ENCODE results near the gene OR2AG1.

The OR2AG1 gene

DNA sequence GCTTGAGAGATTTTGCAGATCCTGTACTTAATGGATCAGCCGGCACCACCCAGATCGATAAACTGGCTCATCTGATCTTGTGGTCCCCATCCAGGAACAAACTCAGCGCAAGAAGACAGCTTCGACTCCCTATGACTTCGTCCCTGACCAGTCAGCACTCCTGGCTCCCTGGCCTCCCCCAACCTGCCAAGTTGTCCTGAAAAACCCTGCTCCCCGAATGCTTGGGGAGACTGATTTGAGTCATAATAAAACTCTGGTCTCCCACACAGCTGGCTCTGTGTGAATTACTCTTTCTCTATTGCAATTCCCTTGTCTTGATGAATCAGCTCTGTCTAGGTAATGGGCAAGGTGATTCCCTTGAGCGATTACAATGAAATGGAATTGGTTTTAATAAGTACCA is 40.6 kb upstream of the OR2AG1 start:
- no peak overlapping the region for H3K27ac ChIP-seq
- TF ChIP-seq, protein P1, sequence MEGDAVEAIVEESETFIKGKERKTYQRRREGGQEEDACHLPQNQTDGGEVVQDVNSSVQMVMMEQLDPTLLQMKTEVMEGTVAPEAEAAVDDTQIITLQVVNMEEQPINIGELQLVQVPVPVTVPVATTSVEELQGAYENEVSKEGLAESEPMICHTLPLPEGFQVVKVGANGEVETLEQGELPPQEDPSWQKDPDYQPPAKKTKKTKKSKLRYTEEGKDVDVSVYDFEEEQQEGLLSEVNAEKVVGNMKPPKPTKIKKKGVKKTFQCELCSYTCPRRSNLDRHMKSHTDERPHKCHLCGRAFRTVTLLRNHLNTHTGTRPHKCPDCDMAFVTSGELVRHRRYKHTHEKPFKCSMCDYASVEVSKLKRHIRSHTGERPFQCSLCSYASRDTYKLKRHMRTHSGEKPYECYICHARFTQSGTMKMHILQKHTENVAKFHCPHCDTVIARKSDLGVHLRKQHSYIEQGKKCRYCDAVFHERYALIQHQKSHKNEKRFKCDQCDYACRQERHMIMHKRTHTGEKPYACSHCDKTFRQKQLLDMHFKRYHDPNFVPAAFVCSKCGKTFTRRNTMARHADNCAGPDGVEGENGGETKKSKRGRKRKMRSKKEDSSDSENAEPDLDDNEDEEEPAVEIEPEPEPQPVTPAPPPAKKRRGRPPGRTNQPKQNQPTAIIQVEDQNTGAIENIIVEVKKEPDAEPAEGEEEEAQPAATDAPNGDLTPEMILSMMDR (conservative IDR thresholded peaks at IDR 0.05), result no peak

DNA sequence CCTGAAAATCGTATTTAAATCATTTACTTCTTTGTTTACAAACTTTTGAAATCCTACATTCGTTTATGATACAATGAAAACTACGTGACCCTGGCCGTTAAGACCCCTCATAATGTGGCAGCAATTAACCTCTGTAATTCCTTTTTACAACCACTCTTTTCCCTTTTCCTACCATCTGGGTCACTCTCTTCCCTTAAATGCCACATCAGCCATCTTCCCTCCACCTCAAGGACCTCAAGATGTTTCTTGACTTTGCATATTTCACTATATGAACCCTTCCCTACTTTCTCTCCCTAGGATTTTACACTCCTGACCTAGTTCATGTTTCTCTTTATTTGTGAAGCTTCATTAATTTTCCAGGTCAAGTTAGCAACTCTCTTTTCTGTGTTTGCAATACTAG is 37.8 kb upstream of the OR2AG1 start:
- no peak overlapping the region for H3K27ac ChIP-seq
- TF ChIP-seq, protein P1 (conservative IDR thresholded peaks at IDR 0.05), result no peak

DNA sequence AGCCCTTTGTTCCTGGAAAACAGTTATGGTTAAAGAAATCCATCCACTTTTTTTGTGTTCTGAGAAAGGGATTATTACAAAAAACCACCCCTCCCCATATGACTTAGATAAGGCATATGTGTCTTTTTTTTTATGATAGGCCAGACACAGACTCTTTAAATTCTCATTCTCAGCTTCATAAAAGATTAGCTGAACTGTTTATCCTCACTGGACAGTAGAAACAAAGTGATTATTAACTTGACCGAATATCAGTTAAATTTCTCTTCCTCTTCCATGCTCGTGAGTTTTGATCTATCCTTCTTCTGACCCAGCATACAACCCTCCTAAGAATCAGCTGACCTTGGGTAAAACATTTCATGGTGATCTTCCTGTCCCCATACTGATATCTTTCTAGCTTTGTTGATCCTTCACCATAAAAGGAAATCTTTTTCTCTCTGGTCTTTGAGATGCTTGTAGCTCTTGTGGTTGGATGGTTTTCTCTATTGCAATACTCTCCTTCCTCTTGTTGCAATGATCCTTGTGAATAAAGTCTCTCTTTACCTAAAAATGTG is 37.3 kb upstream of the OR2AG1 start:
- H3K27ac ChIP-seq, result no peak overlapping the region
- TF ChIP-seq, protein P1 (conservative IDR thresholded peaks at IDR 0.05), result no peak

DNA sequence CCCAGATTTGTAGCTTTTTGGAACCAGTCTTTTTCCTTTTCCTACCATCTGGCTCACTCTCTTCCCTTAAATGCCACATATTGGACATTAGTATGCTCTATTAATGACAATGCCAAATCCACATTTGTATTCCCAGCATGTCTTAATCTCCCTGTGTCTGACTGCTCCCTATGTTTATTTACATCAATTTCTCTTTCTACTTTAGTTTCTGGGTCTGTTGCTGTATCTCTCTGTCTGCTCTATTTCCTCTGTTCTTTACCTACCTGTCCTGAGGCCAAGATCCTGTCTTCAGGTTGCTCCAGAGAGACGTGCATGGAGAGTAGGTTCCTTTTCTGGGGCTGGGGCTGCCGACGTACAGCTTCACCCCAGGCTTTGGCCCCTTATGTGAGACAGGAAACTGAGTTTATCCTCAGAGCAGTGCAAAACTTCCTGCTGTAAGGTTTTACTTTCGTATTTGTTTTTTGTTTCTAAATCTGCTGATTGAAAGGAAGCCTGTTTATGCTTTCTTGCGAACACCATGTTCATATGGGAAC is 36.7 kb upstream of the OR2AG1 start:
- H3K27ac ChIP-seq, result no peak overlapping the region

DNA sequence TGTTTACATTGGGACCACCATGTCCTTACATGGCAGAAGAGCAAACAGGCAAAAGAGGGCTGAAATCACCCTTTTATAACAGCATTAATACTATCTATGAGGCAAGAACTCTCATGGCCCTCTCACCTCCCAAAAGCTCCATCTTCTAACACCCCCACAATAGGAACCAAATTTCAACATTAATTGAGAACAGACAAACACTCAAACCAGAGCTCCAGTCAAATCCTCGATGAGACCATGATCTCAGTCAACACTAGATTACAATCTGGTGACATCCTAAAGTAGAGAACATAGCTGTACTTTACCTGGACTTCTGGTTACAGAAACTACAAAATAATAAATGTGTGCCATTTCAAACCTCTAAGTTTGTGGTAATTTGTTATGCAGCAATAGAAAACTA is 36.2 kb upstream of the OR2AG1 start:
- no peak overlapping the region for H3K27ac ChIP-seq
- TF ChIP-seq, protein P1 (conservative IDR thresholded peaks at IDR 0.05), result no peak

More for the DNA sequence above, 36.7 kb upstream of the OR2AG1 start:
- TF ChIP-seq, protein P1 (conservative IDR thresholded peaks at IDR 0.05), result no peak

DNA sequence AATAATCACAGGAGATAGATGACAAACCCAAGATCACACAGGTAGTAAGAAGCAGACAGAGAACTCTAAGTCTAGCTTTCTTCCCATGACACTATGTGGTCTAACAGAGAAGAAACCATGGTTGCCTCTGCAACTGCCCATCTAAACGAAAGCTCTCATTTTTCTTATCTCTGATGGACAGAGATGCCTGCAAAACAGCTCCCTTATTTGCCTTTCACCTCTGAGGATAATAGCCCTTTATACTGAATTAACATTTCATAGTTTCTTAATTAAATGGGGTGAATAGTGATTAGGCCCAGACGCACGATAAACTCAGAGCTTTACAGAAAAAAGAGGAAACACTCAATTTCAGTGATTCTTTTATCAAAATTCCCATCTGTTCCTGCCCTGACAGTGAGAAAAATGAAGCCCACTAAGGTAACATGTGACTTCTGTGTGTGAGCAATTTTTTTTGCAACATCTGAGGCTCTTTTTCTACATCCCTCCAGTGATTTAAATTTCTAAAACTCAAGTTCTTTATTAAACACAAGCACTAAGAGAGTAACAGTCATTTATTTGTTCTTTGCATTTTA is 35.6 kb upstream of the OR2AG1 start:
- H3K27ac ChIP-seq, result no peak overlapping the region
- TF ChIP-seq, protein P1 (conservative IDR thresholded peaks at IDR 0.05), result no peak

DNA sequence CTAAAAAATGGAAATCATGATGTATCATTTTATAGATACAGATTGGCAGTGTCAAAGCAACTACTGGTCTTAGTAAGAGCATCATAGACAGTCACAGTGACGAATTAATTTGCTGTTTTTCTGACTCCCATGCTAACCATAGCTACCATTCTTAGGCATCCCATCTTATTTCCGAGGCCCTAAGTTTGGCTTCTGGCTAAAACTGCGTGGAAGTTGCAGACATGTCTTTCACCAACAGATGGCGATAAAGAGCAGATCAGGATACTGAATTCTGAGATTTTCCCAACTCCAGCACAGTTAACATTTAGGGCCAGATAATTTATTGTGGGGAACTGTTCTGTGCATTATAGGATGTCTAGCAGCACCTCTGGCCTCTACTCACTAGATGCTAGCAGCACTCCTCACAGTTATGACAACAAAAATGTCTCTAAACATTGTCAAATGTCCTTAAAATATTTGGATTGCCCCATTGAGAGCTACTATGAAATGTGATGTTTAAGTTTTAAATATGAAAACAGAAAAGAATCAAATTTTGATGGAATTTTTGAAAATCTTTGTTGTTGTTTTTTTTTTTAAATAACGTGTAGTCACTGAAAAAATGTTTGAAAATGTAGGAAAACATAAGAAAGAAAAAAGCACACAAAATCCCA is 27.4 kb upstream of the OR2AG1 start:
- TF ChIP-seq, protein P1 (conservative IDR thresholded peaks at IDR 0.05), result peak; percentile 91

More for the DNA sequence above, 27.4 kb upstream of the OR2AG1 start:
- no peak overlapping the region for H3K27ac ChIP-seq

Measured in VCaP (cell line).